ENCODE data around the gene NINJ1.
"Not testable (repeated sequence)": the region's sequence is repeated elsewhere in the genome, so short reads cannot be mapped to it uniquely, and the experiment has no call there.

Gene NINJ1

GRCh38 chr9:93149361-93149760 lies 15.3 kb upstream of the NINJ1 start:
- Histone ChIP-seq H3K9me2 (ENCODE audit: low read depth, low read length) (no peaks in the 10 kb centered on the region), H3K9me3 (ENCODE audit: low read length) (no peaks in the 10 kb centered on the region), H3K4me3 (ENCODE audit: low read depth, low read length, poor library complexity, severe bottlenecking) (no peak overlapping the region), H3K4me2 (ENCODE audit: low read length) (no peak overlapping the region), H3K9ac (ENCODE audit: low read length) (no peak overlapping the region), H3F3A (ENCODE audit: insufficient read depth, low read length) (no peaks in the 10 kb centered on the region), H4K20me1 (ENCODE audit: insufficient read depth, low read length) (no peaks in the 10 kb centered on the region), H3K27ac (ENCODE audit: low read depth, low read length, poor library complexity, severe bottlenecking) (no peak overlapping the region), H3K79me2 (ENCODE audit: insufficient read depth, low read length) (no peaks in the 10 kb centered on the region), H3K27me3 (ENCODE audit: insufficient read depth, low read length) (no peaks in the 10 kb centered on the region; the same call in 1 of the 2 replicates), H2AFZ (ENCODE audit: low read length) (no peak overlapping the region), H3K4me1 (ENCODE audit: insufficient read depth, low read length, severe bottlenecking) (peaks cover 5% of the 10 kb centered on the region), H3K36me3 (ENCODE audit: insufficient read depth, low read length) (no peaks in the 10 kb centered on the region)
- TF ChIP-seq CTCF (IDR thresholded peaks at IDR 0.05; ENCODE audit: low read length): no peak
- TF ChIP-seq EZH2 (IDR thresholded peaks at IDR 0.05; ENCODE audit: borderline replicate concordance, low read length): no peak

GRCh38 chr9:93148721-93149120 lies 14.7 kb upstream of the NINJ1 start:
- Histone ChIP-seq H3K79me2 (ENCODE audit: insufficient read depth, low read length) (no peaks in the 10 kb centered on the region), H3F3A (ENCODE audit: insufficient read depth, low read length) (no peaks in the 10 kb centered on the region), H2AFZ (ENCODE audit: low read length) (no peak overlapping the region), H3K4me3 (ENCODE audit: low read depth, low read length, poor library complexity, severe bottlenecking) (no peak overlapping the region), H3K27ac (ENCODE audit: low read depth, low read length, poor library complexity, severe bottlenecking) (no peak overlapping the region), H3K4me1 (ENCODE audit: insufficient read depth, low read length, severe bottlenecking) (peaks cover 11% of the 10 kb centered on the region), H3K36me3 (ENCODE audit: insufficient read depth, low read length) (no peaks in the 10 kb centered on the region), H3K9me2 (ENCODE audit: low read depth, low read length) (no peaks in the 10 kb centered on the region), H3K4me2 (ENCODE audit: low read length) (no peak overlapping the region), H3K9me3 (ENCODE audit: low read length) (no peaks in the 10 kb centered on the region), H4K20me1 (ENCODE audit: insufficient read depth, low read length) (no peaks in the 10 kb centered on the region), H3K9ac (ENCODE audit: low read length) (no peak overlapping the region), H3K27me3 (ENCODE audit: insufficient read depth, low read length) (no peaks in the 10 kb centered on the region; the same call in 1 of the 2 replicates)
- TF ChIP-seq EZH2 (IDR thresholded peaks at IDR 0.05; ENCODE audit: borderline replicate concordance, low read length) (no peak), CTCF (IDR thresholded peaks at IDR 0.05; ENCODE audit: low read length) (no peak)

GRCh38 chr9:93147632-93148031 lies 13.6 kb upstream of the NINJ1 start:
- no peak overlapping the region for H3K9ac ChIP-seq (ENCODE audit: low read length)
- no peaks in the 10 kb centered on the region; the same call in 1 of the 2 replicates for H3K27me3 ChIP-seq (ENCODE audit: insufficient read depth, low read length)
- no peaks in the 10 kb centered on the region for H3K79me2 ChIP-seq (ENCODE audit: insufficient read depth, low read length)
- H3K27ac ChIP-seq (ENCODE audit: low read depth, low read length, poor library complexity, severe bottlenecking): no peak overlapping the region
- H3K4me2 ChIP-seq (ENCODE audit: low read length): no peak overlapping the region
- H3F3A ChIP-seq (ENCODE audit: insufficient read depth, low read length): no peaks in the 10 kb centered on the region
- no peaks in the 10 kb centered on the region for H3K36me3 ChIP-seq (ENCODE audit: insufficient read depth, low read length)
- H3K4me3 ChIP-seq (ENCODE audit: low read depth, low read length, poor library complexity, severe bottlenecking): no peak overlapping the region
- no peaks in the 10 kb centered on the region for H3K9me2 ChIP-seq (ENCODE audit: low read depth, low read length)
- H4K20me1 ChIP-seq (ENCODE audit: insufficient read depth, low read length): no peaks in the 10 kb centered on the region
- H3K4me1 ChIP-seq (ENCODE audit: insufficient read depth, low read length, severe bottlenecking): peaks cover 18% of the 10 kb centered on the region
- H2AFZ ChIP-seq (ENCODE audit: low read length): no peak overlapping the region
- TF ChIP-seq CTCF (IDR thresholded peaks at IDR 0.05; ENCODE audit: low read length) (no peak), EZH2 (IDR thresholded peaks at IDR 0.05; ENCODE audit: borderline replicate concordance, low read length) (no peak)
- H3K9me3 ChIP-seq (ENCODE audit: low read length): no peaks in the 10 kb centered on the region

GRCh38 chr9:93146696-93147095 lies 12.6 kb upstream of the NINJ1 start:
- H3K4me1 ChIP-seq (ENCODE audit: insufficient read depth, low read length, severe bottlenecking): peaks cover 18% of the 10 kb centered on the region
- not testable (repeated sequence) for H3K9me2 ChIP-seq (ENCODE audit: low read depth, low read length); H4K20me1 ChIP-seq (ENCODE audit: insufficient read depth, low read length); H3K27ac ChIP-seq (ENCODE audit: low read depth, low read length, poor library complexity, severe bottlenecking); H3K4me3 ChIP-seq (ENCODE audit: low read depth, low read length, poor library complexity, severe bottlenecking); H3K36me3 ChIP-seq (ENCODE audit: insufficient read depth, low read length); H3K9me3 ChIP-seq (ENCODE audit: low read length); H3K4me2 ChIP-seq (ENCODE audit: low read length); H3K9ac ChIP-seq (ENCODE audit: low read length); H3F3A ChIP-seq (ENCODE audit: insufficient read depth, low read length); H3K27me3 ChIP-seq (ENCODE audit: insufficient read depth, low read length); H2AFZ ChIP-seq (ENCODE audit: low read length); H3K79me2 ChIP-seq (ENCODE audit: insufficient read depth, low read length)

Measured in OCI-LY1 (cell line).